Neural progenitor cell (in vitro differentiated cells): ENCODE data around the gene PIP5K1B.

ENCODE experiments used
- CTCF ChIP-seq: fragments of 200-600 bp; sonication (generic); IDR thresholded peaks from 2 replicates; pipeline ENCODE4 v1.5.1; 2017; ENCODE audit warnings: antibody characterized with exemption, mild to moderate bottlenecking
- EZH2 ChIP-seq: fragments of 200-600 bp; sonication (generic); IDR thresholded peaks from 2 replicates; pipeline ENCODE4 v1.6.1; 2017; ENCODE audit warnings: antibody characterized with exemption, mild to moderate bottlenecking, moderate library complexity
- EZH2phosphoT487 ChIP-seq: fragments of 200-600 bp; sonication (generic); IDR thresholded peaks from 2 replicates; pipeline ENCODE4 v1.6.1; 2017; ENCODE audit warnings: antibody characterized with exemption

GRCh38 chr9:68932458-68932857 lies 227.4 kb downstream of the PIP5K1B start:
- no peak for TF ChIP-seq CTCF
- TF ChIP-seq EZH2phosphoT487: no peak
- TF ChIP-seq EZH2: no peak
